ENCODE data around the gene FOXD1.

DNA sequence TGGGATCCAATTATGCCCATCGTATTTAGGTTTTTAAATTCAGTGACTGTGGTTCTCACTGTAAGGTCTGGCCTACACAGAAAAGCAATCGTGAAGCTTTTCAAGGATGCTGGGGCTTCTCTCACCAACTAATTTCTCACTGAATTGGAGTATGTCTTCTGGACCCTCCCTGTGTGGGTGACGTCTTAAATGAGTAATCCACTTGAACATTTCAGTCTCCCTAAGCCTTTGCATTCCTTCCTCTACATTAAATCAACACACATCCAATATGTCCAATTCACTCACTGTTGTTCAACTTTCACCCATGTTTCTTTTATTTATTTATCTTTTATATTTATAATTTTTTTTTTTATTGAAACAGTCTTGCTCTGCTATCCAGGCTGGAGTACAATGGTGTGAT is 37.1 kb upstream of the FOXD1 start:
- TF ChIP-seq, protein P1, sequence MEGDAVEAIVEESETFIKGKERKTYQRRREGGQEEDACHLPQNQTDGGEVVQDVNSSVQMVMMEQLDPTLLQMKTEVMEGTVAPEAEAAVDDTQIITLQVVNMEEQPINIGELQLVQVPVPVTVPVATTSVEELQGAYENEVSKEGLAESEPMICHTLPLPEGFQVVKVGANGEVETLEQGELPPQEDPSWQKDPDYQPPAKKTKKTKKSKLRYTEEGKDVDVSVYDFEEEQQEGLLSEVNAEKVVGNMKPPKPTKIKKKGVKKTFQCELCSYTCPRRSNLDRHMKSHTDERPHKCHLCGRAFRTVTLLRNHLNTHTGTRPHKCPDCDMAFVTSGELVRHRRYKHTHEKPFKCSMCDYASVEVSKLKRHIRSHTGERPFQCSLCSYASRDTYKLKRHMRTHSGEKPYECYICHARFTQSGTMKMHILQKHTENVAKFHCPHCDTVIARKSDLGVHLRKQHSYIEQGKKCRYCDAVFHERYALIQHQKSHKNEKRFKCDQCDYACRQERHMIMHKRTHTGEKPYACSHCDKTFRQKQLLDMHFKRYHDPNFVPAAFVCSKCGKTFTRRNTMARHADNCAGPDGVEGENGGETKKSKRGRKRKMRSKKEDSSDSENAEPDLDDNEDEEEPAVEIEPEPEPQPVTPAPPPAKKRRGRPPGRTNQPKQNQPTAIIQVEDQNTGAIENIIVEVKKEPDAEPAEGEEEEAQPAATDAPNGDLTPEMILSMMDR (IDR thresholded peaks at IDR 0.05): no peak
- no peak for TF ChIP-seq POLR2A (IDR thresholded peaks at IDR 0.05)

Data from testis (tissue), 2 donors.